GM19395 (cell line): ENCODE results near the gene RNU1-3.
"Not testable (repeated sequence)": the region's sequence is repeated elsewhere in the genome, so short reads cannot be mapped to it uniquely, and the experiment has no call there.

Experiments
- ATAC-seq: cut with Tn5 transposase; IDR thresholded peaks from one replicate; pipeline ENCODE4 v1.9.1; 2021; ENCODE audit warnings: mild to moderate bottlenecking, moderate library complexity; ENCODE audit not compliant: unreplicated experiment

RNU1-3 gene

GRCh38 chr1:16639091-16640031, 27.4 kb downstream of the RNU1-3 start:
- ATAC-seq, result not testable (repeated sequence)

GRCh38 chr1:16637941-16638778, 28.6 kb downstream of the RNU1-3 start:
- not testable (repeated sequence) for ATAC-seq

- not testable (repeated sequence) for ATAC-seq
These were observed 30.1 kb downstream of the RNU1-3 start for GRCh38 chr1:16636551-16637195.

GRCh38 chr1:16635959-16636358, 30.8 kb downstream of the RNU1-3 start:
- ATAC-seq, result not testable (repeated sequence)

- not testable (repeated sequence) for ATAC-seq
These were observed 33.0 kb downstream of the RNU1-3 start for GRCh38 chr1:16633540-16634282.

- not testable (repeated sequence) for ATAC-seq
These were observed 34.5 kb downstream of the RNU1-3 start for GRCh38 chr1:16632044-16632850.

GRCh38 chr1:16631248-16632043, 35.3 kb downstream of the RNU1-3 start:
- no peak for ATAC-seq

- ATAC-seq, result no peak
These were observed 36.0 kb downstream of the RNU1-3 start for GRCh38 chr1:16630661-16631247.

GRCh38 chr1:16629916-16630530, 36.7 kb downstream of the RNU1-3 start:
- ATAC-seq, result not testable (repeated sequence)

GRCh38 chr1:16628361-16629111, 38.2 kb downstream of the RNU1-3 start:
- no peak for ATAC-seq

GRCh38 chr1:16626409-16626983, 40.3 kb downstream of the RNU1-3 start:
- not testable (repeated sequence) for ATAC-seq

- no peak for ATAC-seq
These were observed 41.0 kb downstream of the RNU1-3 start for GRCh38 chr1:16625497-16626408.

- not testable (repeated sequence) for ATAC-seq
These were observed 42.7 kb downstream of the RNU1-3 start for GRCh38 chr1:16623812-16624719.

GRCh38 chr1:16623337-16623736, 43.4 kb downstream of the RNU1-3 start:
- ATAC-seq, result not testable (repeated sequence)
